Stomach (tissue), 9 donors: Measurements from ENCODE around the gene MYZAP. TPM values are rescaled to one million over a fixed set of nuclear protein-coding genes. Genes with fewer than 3 reads are reported as not detected.

ENCODE experiments used
- DNase-seq, 2 donors: peaks; one replicate each; pipeline versions ENCODE4 v3.0.0 to v3.0.0-alpha.2; 2013 to 2019
- H3K27ac ChIP-seq, 5 donors: fragments of 200-600 bp in 4 of 5; sonication (generic) in 4 of 5; one replicate each; pipeline ENCODE4 v1.5.1; 2013 to 2019; ENCODE audit warnings: mild to moderate bottlenecking in 1 of 5, moderate library complexity in 1 of 5
- H3K27me3 ChIP-seq, 3 donors: fragments of 200-600 bp; sonication (generic); one replicate each; pipeline ENCODE4 v1.5.1; 2017 to 2019; ENCODE audit warnings: mixed run types in 1 of 3
- H3K36me3 ChIP-seq, 4 donors: fragments of 200-600 bp; sonication (generic); 1 replicate in 3 of 4; 2 replicates in 1 of 4; pipeline ENCODE4 v1.5.1; 2016 to 2019
- H3K4me1 ChIP-seq, 4 donors: fragments of 200-600 bp; sonication (generic); one replicate each; pipeline ENCODE4 v1.5.1; 2016 to 2019
- H3K4me3 ChIP-seq, 4 donors: fragments of 200-600 bp; sonication (generic) in 3 of 4; one replicate each; pipeline ENCODE4 v1.5.1; 2016 to 2019; ENCODE audit warnings: mild to moderate bottlenecking in 1 of 4
- H3K9me3 ChIP-seq, 4 donors: fragments of 200-600 bp; sonication (generic); one replicate each; pipeline ENCODE4 v1.5.1; 2016 to 2019
- EP300 ChIP-seq: sonication (generic); formaldehyde crosslinking; IDR thresholded peaks from one replicate; pipeline ENCODE4 v1.6.1; 2017; ENCODE audit warnings: antibody characterized with exemption
- POLR2A ChIP-seq, 4 donors: fragments of 450-650 bp; IDR thresholded peaks; one replicate each; pipeline ENCODE4 v1.6.1; 2016; ENCODE audit warnings: antibody characterized with exemption in 4 of 4, control low read depth in 2 of 4, mild to moderate bottlenecking in 1 of 4, moderate library complexity in 1 of 4
- POLR2AphosphoS5 ChIP-seq, 3 donors: sonication (generic); formaldehyde crosslinking; IDR thresholded peaks; one replicate each; pipeline ENCODE4 v1.6.1; 2016; ENCODE audit warnings: antibody characterized with exemption in 3 of 3
- WGBS, 5 donors: extraction: QIAGEN DNeasy Blood & Tissue Kit in 3 of 5; methylation state at CpG; one replicate each; pipeline versions ENCODE4 v1.1.5 to v1.1.7; 2013 to 2018; 5-methylcytosine and 5-hydroxymethylcytosine counted together
- intact Hi-C: fragments of 100-400 bp; cut with DNase I; formaldehyde crosslinking; loops from one replicate; pipeline ENCODE4 v1.15.1; 2023; ENCODE audit warnings: low total_unique reads
- polyA plus RNA-seq, 3 donors: library from polyadenylated mRNA; stranded (reverse); fragments of 200-250 nt; gene quantifications; one replicate each; pipeline ENCODE4 v1.2.3, GENCODE V29; 2013
- total RNA-seq, 5 donors: library from RNA; depleted of rRNA; stranded (reverse); fragments of >200 nt; gene quantifications; one replicate each; pipeline versions ENCODE4 v1.1.0 to v1.2.3, GENCODE V29; 2014 to 2016
- TF ChIP-seq, protein P1 (sequence below), 7 experiments: fragments of 450-650 bp in 4 of 7; fragments of 200-600 bp in 3 of 7; sonication (generic) in 3 of 7; IDR thresholded peaks; one replicate each; pipeline ENCODE4 v1.5.1; 2016 to 2019; ENCODE audit warnings: antibody characterized with exemption in 7 of 7, control low read depth in 2 of 7, mild to moderate bottlenecking in 1 of 7
- donor health status: healthy with polysubstance abuse.
- donor health status: Bipolar disorder and iron deficiency.
- donor health status: healthy.

Gene MYZAP
- total and polyA plus RNA-seq, 8 donors = 9.4 to 59.8 (median 20.9) TPM; not detected in 1

GRCh38 chr15:57555270-57555669 lies 36.4 kb upstream of the MYZAP start:
- intact Hi-C loops = no loop called here
- H3K9me3 ChIP-seq = no peaks in the 10 kb centered on the region
- TF ChIP-seq POLR2A (IDR thresholded peaks at IDR 0.05) = no peak
- TF ChIP-seq, protein P1, sequence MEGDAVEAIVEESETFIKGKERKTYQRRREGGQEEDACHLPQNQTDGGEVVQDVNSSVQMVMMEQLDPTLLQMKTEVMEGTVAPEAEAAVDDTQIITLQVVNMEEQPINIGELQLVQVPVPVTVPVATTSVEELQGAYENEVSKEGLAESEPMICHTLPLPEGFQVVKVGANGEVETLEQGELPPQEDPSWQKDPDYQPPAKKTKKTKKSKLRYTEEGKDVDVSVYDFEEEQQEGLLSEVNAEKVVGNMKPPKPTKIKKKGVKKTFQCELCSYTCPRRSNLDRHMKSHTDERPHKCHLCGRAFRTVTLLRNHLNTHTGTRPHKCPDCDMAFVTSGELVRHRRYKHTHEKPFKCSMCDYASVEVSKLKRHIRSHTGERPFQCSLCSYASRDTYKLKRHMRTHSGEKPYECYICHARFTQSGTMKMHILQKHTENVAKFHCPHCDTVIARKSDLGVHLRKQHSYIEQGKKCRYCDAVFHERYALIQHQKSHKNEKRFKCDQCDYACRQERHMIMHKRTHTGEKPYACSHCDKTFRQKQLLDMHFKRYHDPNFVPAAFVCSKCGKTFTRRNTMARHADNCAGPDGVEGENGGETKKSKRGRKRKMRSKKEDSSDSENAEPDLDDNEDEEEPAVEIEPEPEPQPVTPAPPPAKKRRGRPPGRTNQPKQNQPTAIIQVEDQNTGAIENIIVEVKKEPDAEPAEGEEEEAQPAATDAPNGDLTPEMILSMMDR (IDR thresholded peaks at IDR 0.05) = no peak
- TF ChIP-seq EP300 = no peak
- no peak for TF ChIP-seq POLR2AphosphoS5 (IDR thresholded peaks at IDR 0.05)
- DNase-seq = no peak
- H3K27me3 ChIP-seq = no peaks in the 10 kb centered on the region
- H3K4me3 ChIP-seq = no peak overlapping the region
- H3K36me3 ChIP-seq = no peaks in the 10 kb centered on the region
- WGBS, 5 donors = 84 to 95% (median 92%) methylated on average over 3 of the region's 3 CpGs
- H3K4me1 ChIP-seq = peaks cover 41 to 59% (median 52%) of the 10 kb centered on the region in 4 donors
- peak overlapping the region in 4 of 5 donors; percentile 52 to 90 (median 76) for H3K27ac ChIP-seq

DNA sequence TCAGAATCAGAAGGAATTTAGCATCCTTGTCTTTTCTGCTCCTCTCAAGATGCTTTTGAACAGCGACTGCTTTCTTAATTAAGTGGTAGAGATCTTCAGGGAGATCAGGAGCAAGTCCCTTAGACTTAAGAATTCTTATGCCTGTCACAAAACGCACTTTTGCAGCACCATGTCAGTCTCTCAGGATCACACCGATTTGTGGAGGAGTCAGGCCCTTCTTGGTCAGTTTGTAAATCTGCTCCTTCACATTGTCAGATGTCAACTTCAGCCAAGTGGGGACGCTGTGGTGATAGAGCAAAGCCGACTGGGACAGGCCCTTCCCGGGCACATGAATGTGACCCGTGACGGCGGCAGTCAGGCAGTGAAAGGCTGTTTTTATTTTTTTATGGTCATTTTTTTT lies 35.7 kb upstream of the MYZAP start:
- DNase-seq = no peak
- Histone ChIP-seq H3K4me3 (no peak overlapping the region), H3K27ac (no peak overlapping the region), H3K36me3 (no peaks in the 10 kb centered on the region), H3K9me3 (no peaks in the 10 kb centered on the region), H3K4me1 (peaks cover 36 to 59% (median 49%) of the 10 kb centered on the region in 4 donors), H3K27me3 (no peaks in the 10 kb centered on the region)
- intact Hi-C loops = no loop called here
- TF ChIP-seq POLR2AphosphoS5 (IDR thresholded peaks at IDR 0.05) (no peak), EP300 (no peak)
- 82 to 94% (median 92%) methylated on average over 9 of the region's 9 CpGs for WGBS, 5 donors

DNA sequence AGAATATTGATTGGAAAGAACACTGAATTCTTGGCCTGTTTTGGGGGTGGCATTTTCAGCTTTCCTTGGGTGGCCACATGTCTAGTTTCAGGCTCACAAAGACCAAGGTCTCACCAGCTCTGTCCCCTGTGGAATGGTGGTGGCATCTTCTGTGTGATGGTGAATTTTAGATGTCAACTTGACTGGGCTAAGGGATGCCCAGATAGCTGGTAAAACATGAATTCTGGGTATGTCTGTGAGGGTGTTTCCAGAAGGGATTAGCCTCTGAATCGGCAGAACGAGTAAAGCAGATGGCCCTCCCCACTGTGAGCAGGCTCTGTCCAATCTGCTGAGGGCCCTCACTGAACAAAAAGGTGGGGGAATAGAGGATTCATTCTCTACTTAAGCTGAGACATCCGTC lies 34.4 kb upstream of the MYZAP start:
- Histone ChIP-seq H3K4me1 (peaks cover 27 to 52% (median 43%) of the 10 kb centered on the region in 4 donors), H3K9me3 (no peaks in the 10 kb centered on the region), H3K27me3 (no peaks in the 10 kb centered on the region), H3K4me3 (no peak overlapping the region), H3K27ac (no peak overlapping the region), H3K36me3 (no peaks in the 10 kb centered on the region)
- 90 to 99% (median 97%) methylated on average over 3 of the region's 3 CpGs for WGBS, 5 donors
- TF ChIP-seq POLR2AphosphoS5 (IDR thresholded peaks at IDR 0.05) (no peak), EP300 (no peak), POLR2A (IDR thresholded peaks at IDR 0.05) (no peak)
- TF ChIP-seq, protein P1 (IDR thresholded peaks at IDR 0.05) = no peak
- no peak for DNase-seq
- intact Hi-C loops = no loop called here

GRCh38 chr15:57557810-57558209 lies 33.9 kb upstream of the MYZAP start:
- TF ChIP-seq EP300 = no peak
- TF ChIP-seq POLR2A (IDR thresholded peaks at IDR 0.05) = no peak
- TF ChIP-seq, protein P1 (IDR thresholded peaks at IDR 0.05) = no peak
- TF ChIP-seq POLR2AphosphoS5 (IDR thresholded peaks at IDR 0.05) = no peak
- Histone ChIP-seq H3K9me3 (no peaks in the 10 kb centered on the region), H3K27ac (no peak overlapping the region), H3K27me3 (no peaks in the 10 kb centered on the region), H3K4me1 (peaks cover 24 to 47% (median 39%) of the 10 kb centered on the region in 4 donors), H3K4me3 (no peak overlapping the region), H3K36me3 (no peaks in the 10 kb centered on the region)
- DNase-seq = no peak
- intact Hi-C loops = no loop called here
- 89 to 98% (median 97%) methylated on average over 6 of the region's 6 CpGs for WGBS, 5 donors

DNA sequence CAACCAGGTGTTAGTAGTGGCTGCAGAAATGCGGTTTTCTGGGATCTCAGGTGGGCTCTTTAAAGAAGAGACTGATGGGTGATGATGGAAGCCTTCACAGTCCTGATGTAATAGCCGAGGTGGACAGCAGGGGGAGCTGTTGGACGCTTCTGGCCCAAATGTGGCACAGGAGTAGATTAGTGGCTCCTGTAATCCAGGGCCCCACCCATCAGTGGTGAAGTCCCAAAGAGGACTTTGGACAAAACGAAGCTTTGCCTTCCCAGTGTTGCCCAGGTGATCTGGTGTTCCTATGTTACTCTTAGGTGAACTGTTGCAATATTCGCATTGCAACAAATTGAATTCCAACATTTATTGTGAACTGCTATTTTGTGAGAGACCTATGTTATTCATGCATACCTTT lies 31.8 kb upstream of the MYZAP start:
- Histone ChIP-seq H3K27me3 (no peaks in the 10 kb centered on the region), H3K9me3 (no peaks in the 10 kb centered on the region), H3K36me3 (no peaks in the 10 kb centered on the region), H3K4me3 (no peak overlapping the region), H3K4me1 (peaks cover 12 to 28% (median 20%) of the 10 kb centered on the region in 4 donors), H3K27ac (peak overlapping the region in 1 of 5 donors; percentile 37)
- intact Hi-C loops = loop anchor here (10.0 kb wide), 1 partner anchor 55 kb away; no protein-coding TSS in a partner anchor
- WGBS, 5 donors = 12 to 18% (median 14%) methylated on average over 5 of the region's 5 CpGs
- DNase-seq = peak; percentile 84 to 86
- no peak for TF ChIP-seq POLR2A (IDR thresholded peaks at IDR 0.05)
- TF ChIP-seq, protein P1 (IDR thresholded peaks at IDR 0.05) = peak in 6 of 7 experiments; percentile 29 to 92 (median 86)
- TF ChIP-seq POLR2AphosphoS5 (IDR thresholded peaks at IDR 0.05) = peak in 1 of 3 donors; percentile 62
